Measurements from ENCODE around the gene PHYH.
A peak's percentile ranks its signal among the peaks of the same experiment; 100 is the strongest.

PHYH gene

GRCh38 chr10:13302821-13303555 lies 3.1 kb upstream of the PHYH start:
- H2AFZ ChIP-seq: peak overlapping the region; percentile 98
- H3K4me3 ChIP-seq (ENCODE audit: low read depth, low read length): peak overlapping the region; percentile 84
- H3K4me2 ChIP-seq (ENCODE audit: low read length): no peak overlapping the region
- H3K36me3 ChIP-seq (ENCODE audit: control insufficient read depth, insufficient read depth, low read length): peaks cover 3% of the 10 kb centered on the region
- peaks cover 4% of the 10 kb centered on the region for H3K4me1 ChIP-seq
- no peaks in the 10 kb centered on the region for H3K9me3 ChIP-seq (ENCODE audit: control insufficient read depth, low read length)
- TF ChIP-seq CTCF (IDR thresholded peaks at IDR 0.05): no peak
- no peaks in the 10 kb centered on the region for H3K27me3 ChIP-seq (ENCODE audit: control insufficient read depth, insufficient read depth, low read length)
- no peak overlapping the region for H3K9ac ChIP-seq
- peak overlapping the region; percentile 99 for H3K27ac ChIP-seq
- H3K79me2 ChIP-seq: no peaks in the 10 kb centered on the region

- peak overlapping the region; percentile 68 for H3K4me3 ChIP-seq (ENCODE audit: low read depth, low read length)
- H3K36me3 ChIP-seq (ENCODE audit: control insufficient read depth, insufficient read depth, low read length): peaks cover 3% of the 10 kb centered on the region
- peak overlapping the region; percentile 96 for H3K9ac ChIP-seq
- peaks cover 4% of the 10 kb centered on the region for H3K4me1 ChIP-seq
- TF ChIP-seq CTCF (IDR thresholded peaks at IDR 0.05): no peak
- peak overlapping the region; percentile 97 for H3K27ac ChIP-seq
- no peaks in the 10 kb centered on the region for H3K9me3 ChIP-seq (ENCODE audit: control insufficient read depth, low read length)
- peak overlapping the region; percentile 82 for H3K4me2 ChIP-seq (ENCODE audit: low read length)
- H2AFZ ChIP-seq: peak overlapping the region; percentile 95
- H3K27me3 ChIP-seq (ENCODE audit: control insufficient read depth, insufficient read depth, low read length): no peaks in the 10 kb centered on the region
- H3K79me2 ChIP-seq: no peaks in the 10 kb centered on the region
Measured at GRCh38 chr10:13298748-13299436, 972 bp downstream of the PHYH start.

GRCh38 chr10:13296476-13296875 lies 3.4 kb downstream of the PHYH start:
- no peak overlapping the region for H2AFZ ChIP-seq
- no peaks in the 10 kb centered on the region for H3K4me1 ChIP-seq
- H3K27ac ChIP-seq: no peak overlapping the region
- no peak for TF ChIP-seq CTCF (IDR thresholded peaks at IDR 0.05)
- H3K4me3 ChIP-seq (ENCODE audit: low read depth, low read length): no peak overlapping the region
- no peaks in the 10 kb centered on the region for H3K27me3 ChIP-seq (ENCODE audit: control insufficient read depth, insufficient read depth, low read length)
- no peak overlapping the region for H3K9ac ChIP-seq
- H3K4me2 ChIP-seq (ENCODE audit: low read length): no peak overlapping the region
- no peaks in the 10 kb centered on the region for H3K79me2 ChIP-seq
- H3K36me3 ChIP-seq (ENCODE audit: control insufficient read depth, insufficient read depth, low read length): no peaks in the 10 kb centered on the region
- no peaks in the 10 kb centered on the region for H3K9me3 ChIP-seq (ENCODE audit: control insufficient read depth, low read length)

- H3K36me3 ChIP-seq (ENCODE audit: control insufficient read depth, insufficient read depth, low read length): no peaks in the 10 kb centered on the region
- no peak overlapping the region for H3K4me3 ChIP-seq (ENCODE audit: low read depth, low read length)
- H3K4me2 ChIP-seq (ENCODE audit: low read length): no peak overlapping the region
- no peaks in the 10 kb centered on the region for H3K4me1 ChIP-seq
- no peak overlapping the region for H3K27ac ChIP-seq
- TF ChIP-seq CTCF (IDR thresholded peaks at IDR 0.05): no peak
- H3K9ac ChIP-seq: no peak overlapping the region
- no peaks in the 10 kb centered on the region for H3K27me3 ChIP-seq (ENCODE audit: control insufficient read depth, insufficient read depth, low read length)
- no peaks in the 10 kb centered on the region for H3K9me3 ChIP-seq (ENCODE audit: control insufficient read depth, low read length)
- no peaks in the 10 kb centered on the region for H3K79me2 ChIP-seq
- H2AFZ ChIP-seq: no peak overlapping the region
Measured at GRCh38 chr10:13294784-13295183, 5.1 kb downstream of the PHYH start.

Measured in parathyroid adenoma (tissue), 2 donors.